Lower leg skin (tissue), 4 donors: ENCODE measurements around the gene FHOD3. TPM values are rescaled to one million over a fixed set of nuclear protein-coding genes. Genes with fewer than 3 reads are reported as not detected.

Experiments used
- DNase-seq, 2 donors: peaks; one replicate each; pipeline ENCODE4 v3.0.0-alpha.2; 2019; ENCODE audit warnings: low spot score in 2 of 2
- H3K4me3 ChIP-seq: fragments of 200-600 bp; sonication (generic); 2 replicates; pipeline ENCODE4 v1.5.1; 2017; ENCODE audit warnings: mild to moderate bottlenecking, low read depth; ENCODE audit not compliant: poor library complexity, severe bottlenecking
- POLR2A ChIP-seq, 2 donors: fragments of 450-650 bp; IDR thresholded peaks; one replicate each; pipeline ENCODE4 v1.6.1; 2016 to 2017; ENCODE audit warnings: antibody characterized with exemption in 2 of 2, mild to moderate bottlenecking in 1 of 2, moderate library complexity in 1 of 2
- WGBS, 2 donors: methylation state at CpG; one replicate each; pipeline ENCODE4 v1.1.5; 2018; 5-methylcytosine and 5-hydroxymethylcytosine counted together
- intact Hi-C: fragments of 100-400 bp; cut with DNase I; formaldehyde crosslinking; loops from one replicate; pipeline ENCODE4 v1.15.0; 2023; ENCODE audit warnings: low total_unique reads
- total RNA-seq, 4 donors: library from RNA; depleted of rRNA; stranded (reverse); fragments of >200 nt; gene quantifications; one replicate each; pipeline ENCODE4 v1.1.0, GENCODE V29; 2016
- TF ChIP-seq, protein P1 (sequence below), 3 donors: fragments of 450-650 bp; IDR thresholded peaks; one replicate each; pipeline ENCODE4 v1.5.1; 2016; ENCODE audit warnings: antibody characterized with exemption in 3 of 3, mild to moderate bottlenecking in 3 of 3, moderate library complexity in 2 of 3

The FHOD3 gene
- total RNA-seq, 4 donors from 2014 or later, result 5.3 to 15.1 (median 7.8) TPM

- TF ChIP-seq POLR2A (IDR thresholded peaks at IDR 0.05), result no peak
- TF ChIP-seq, protein P1, sequence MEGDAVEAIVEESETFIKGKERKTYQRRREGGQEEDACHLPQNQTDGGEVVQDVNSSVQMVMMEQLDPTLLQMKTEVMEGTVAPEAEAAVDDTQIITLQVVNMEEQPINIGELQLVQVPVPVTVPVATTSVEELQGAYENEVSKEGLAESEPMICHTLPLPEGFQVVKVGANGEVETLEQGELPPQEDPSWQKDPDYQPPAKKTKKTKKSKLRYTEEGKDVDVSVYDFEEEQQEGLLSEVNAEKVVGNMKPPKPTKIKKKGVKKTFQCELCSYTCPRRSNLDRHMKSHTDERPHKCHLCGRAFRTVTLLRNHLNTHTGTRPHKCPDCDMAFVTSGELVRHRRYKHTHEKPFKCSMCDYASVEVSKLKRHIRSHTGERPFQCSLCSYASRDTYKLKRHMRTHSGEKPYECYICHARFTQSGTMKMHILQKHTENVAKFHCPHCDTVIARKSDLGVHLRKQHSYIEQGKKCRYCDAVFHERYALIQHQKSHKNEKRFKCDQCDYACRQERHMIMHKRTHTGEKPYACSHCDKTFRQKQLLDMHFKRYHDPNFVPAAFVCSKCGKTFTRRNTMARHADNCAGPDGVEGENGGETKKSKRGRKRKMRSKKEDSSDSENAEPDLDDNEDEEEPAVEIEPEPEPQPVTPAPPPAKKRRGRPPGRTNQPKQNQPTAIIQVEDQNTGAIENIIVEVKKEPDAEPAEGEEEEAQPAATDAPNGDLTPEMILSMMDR (IDR thresholded peaks at IDR 0.05), result no peak
- H3K4me3 ChIP-seq, result no peak overlapping the region
- WGBS, 2 donors, result 65 to 75% methylated on average over 6 of the region's 6 CpGs
- no peak for DNase-seq
- intact Hi-C loops, result no loop called here
These were observed 413.7 kb downstream of the FHOD3 start for GRCh38 chr18:36711014-36711725.

- peak in 1 of 2 donors; percentile 46 for DNase-seq
- TF ChIP-seq POLR2A (IDR thresholded peaks at IDR 0.05), result no peak
- TF ChIP-seq, protein P1 (IDR thresholded peaks at IDR 0.05), result no peak
- no peak overlapping the region for H3K4me3 ChIP-seq
- intact Hi-C loops, result no loop called here
- WGBS, 2 donors, result 46 to 57% methylated on average over 6 of the region's 6 CpGs
These were observed 414.4 kb downstream of the FHOD3 start for GRCh38 chr18:36711813-36712444.

DNA sequence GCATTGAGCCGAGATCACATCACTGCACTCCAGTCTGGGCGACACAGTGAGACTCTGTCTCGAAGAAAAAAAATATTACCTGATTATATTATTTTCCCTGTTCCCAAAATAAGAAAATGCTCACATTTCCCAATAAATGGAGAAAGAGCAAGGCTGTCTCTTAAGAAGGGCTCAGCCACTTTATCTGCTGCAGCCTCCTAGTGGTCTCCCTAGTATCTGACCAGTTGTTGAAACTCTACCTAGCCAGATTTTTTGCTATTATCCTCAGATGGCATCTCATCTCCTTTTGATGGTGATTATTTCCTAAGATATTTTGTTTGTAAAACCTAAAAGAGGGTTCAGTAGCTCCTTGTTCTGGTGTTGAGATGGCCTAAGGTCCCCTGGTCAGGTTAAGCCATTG lies 417.0 kb downstream of the FHOD3 start:
- WGBS, 2 donors, result 92 to 99% methylated on average over 3 of the region's 3 CpGs
- intact Hi-C loops, result no loop called here
- TF ChIP-seq POLR2A (IDR thresholded peaks at IDR 0.05), result no peak
- TF ChIP-seq, protein P1 (IDR thresholded peaks at IDR 0.05), result no peak
- H3K4me3 ChIP-seq, result no peak overlapping the region
- no peak for DNase-seq

DNA sequence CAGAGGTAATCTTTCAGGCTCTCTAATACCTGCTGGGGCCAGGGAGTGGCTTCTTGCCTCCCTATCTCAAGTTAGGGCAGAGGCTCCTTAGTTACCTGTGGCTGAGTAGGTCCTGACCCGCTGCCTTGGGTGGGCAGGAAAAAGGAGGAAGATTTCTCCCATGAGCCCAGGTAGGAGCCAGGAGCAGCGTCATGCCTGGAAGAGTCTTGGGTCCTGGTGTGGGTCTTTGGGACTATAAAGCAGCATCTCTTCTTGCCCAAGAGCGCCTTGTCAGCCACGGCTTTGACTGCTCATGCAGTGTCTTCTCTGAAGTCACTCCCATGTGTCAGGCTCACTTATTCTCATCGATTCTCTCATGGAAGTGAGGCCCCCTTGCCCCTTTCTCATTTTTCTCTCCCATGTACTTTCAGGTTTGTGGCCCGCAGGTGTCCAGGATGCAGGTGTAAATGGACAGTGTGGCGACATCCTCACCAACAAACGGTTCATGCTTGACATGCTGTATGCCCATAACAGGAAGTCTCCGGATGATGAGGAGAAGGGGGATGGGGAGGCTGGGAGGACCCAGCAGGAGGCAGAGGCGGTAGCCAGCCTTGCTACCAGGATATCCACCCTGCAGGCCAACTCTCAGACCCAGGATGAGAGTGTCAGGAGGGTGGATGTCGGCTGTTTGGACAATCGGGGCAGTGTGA lies 420.1 kb downstream of the FHOD3 start:
- no peak for DNase-seq
- intact Hi-C loops, result no loop called here
- TF ChIP-seq POLR2A (IDR thresholded peaks at IDR 0.05), result no peak
- TF ChIP-seq, protein P1 (IDR thresholded peaks at IDR 0.05), result no peak
- 94 to 95% methylated on average over 12 of the region's 12 CpGs for WGBS, 2 donors
- no peak overlapping the region for H3K4me3 ChIP-seq

DNA sequence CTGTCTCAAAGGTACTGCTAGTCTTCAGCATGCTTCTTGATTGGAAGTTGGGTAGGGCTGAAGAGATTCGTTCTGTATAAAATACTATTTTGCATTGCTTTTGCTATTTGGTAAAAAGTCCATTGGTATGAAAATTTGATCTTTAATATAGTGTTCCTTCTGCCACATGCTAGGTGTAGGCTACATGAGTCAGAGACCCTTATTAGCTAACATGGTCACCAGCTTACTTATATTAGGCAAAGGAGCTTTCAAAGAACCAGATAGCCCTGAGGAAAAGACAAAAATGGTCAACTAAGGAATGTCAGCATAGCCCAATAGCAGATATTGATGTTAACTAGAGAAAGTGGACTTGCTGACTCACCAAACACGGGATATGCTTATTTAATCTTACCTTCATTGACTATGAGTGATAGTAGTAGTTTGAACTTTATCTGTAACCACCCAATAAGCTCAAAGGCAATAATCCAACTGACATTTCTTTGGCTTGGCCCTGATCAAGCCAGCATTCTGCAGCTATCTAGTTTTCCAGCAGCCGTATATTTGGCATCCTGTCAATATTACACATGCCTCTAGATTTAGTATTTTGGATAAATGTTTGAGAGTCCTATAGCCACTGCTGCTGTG lies 421.3 kb downstream of the FHOD3 start:
- no peak for TF ChIP-seq POLR2A (IDR thresholded peaks at IDR 0.05)
- TF ChIP-seq, protein P1 (IDR thresholded peaks at IDR 0.05), result no peak
- H3K4me3 ChIP-seq, result no peak overlapping the region
- intact Hi-C loops, result no loop called here
- WGBS, 2 donors, result 64 to 82% methylated on average over 3 of the region's 3 CpGs
- DNase-seq, result no peak
